ENCODE data around the gene TNFAIP2. TPM values are rescaled to one million over a fixed set of nuclear protein-coding genes. Genes with fewer than 3 reads are reported as not detected.

TNFAIP2 gene
- total and polyA plus RNA-seq, 2 experiments from 2014 or later: 9.9 to 14.1 TPM

DNA sequence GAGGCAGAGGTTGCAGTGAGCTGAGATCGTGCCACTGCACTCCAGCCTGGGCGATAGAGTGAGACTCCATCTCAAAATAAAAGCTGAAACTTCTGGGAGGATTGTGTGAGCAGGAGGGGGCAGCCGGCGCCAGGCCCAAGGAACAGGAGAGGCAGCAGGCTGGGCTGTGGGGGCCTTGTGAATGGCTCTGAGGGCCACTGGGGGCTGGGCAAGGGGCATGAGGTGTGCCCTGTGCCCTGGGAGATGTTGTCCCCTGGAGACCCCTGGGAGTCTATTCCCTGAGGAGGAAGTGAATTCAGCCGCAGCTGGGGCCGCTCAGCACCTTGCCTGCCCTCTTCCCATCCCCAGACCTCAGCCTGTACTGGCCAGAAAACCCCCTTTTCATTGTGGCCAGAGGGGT is 34.3 kb upstream of the TNFAIP2 start:
- H3K27me3 Mint-ChIP-seq (ENCODE audit: insufficient read depth, low read depth, poor library complexity): peaks cover 27% of the 10 kb centered on the region
- H3K9me2 ChIP-seq (ENCODE audit: insufficient read depth): no peaks in the 10 kb centered on the region
- H3K27me3 ChIP-seq (ENCODE audit: insufficient read depth): peaks cover 30% of the 10 kb centered on the region
- no peak overlapping the region for H3K27ac Mint-ChIP-seq
- H3K4me1 Mint-ChIP-seq: peaks cover 6% of the 10 kb centered on the region
- H3K4me1 ChIP-seq (ENCODE audit: insufficient read depth): peaks cover 6% of the 10 kb centered on the region
- no peak overlapping the region for H3K27ac ChIP-seq (ENCODE audit: low read depth)
- no peak overlapping the region for H2AFZ ChIP-seq
- TF ChIP-seq EZH2phosphoT487 (IDR thresholded peaks at IDR 0.05; ENCODE audit: unreplicated experiment) (no peak), ZNF331 (CRISPR knock-in tag; IDR thresholded peaks at IDR 0.05; ENCODE audit: low read depth) (no peak), POLR2AphosphoS5 (IDR thresholded peaks at IDR 0.05; ENCODE audit: low read depth) (no peak), ZNF114 (CRISPR knock-in tag; IDR thresholded peaks at IDR 0.05) (no peak), NANOG (IDR thresholded peaks at IDR 0.05; ENCODE audit: borderline replicate concordance) (no peak), JUNB (IDR thresholded peaks at IDR 0.05; ENCODE audit: unreplicated experiment) (no peak), STAT1 (IDR thresholded peaks at IDR 0.05; ENCODE audit: unreplicated experiment) (no peak), CREB1 (CRISPR knock-in tag; IDR thresholded peaks at IDR 0.05; ENCODE audit: low read depth) (no peak), EZH2 (IDR thresholded peaks at IDR 0.05; ENCODE audit: low read depth, unreplicated experiment) (no peak)
- TF ChIP-seq, protein P1, sequence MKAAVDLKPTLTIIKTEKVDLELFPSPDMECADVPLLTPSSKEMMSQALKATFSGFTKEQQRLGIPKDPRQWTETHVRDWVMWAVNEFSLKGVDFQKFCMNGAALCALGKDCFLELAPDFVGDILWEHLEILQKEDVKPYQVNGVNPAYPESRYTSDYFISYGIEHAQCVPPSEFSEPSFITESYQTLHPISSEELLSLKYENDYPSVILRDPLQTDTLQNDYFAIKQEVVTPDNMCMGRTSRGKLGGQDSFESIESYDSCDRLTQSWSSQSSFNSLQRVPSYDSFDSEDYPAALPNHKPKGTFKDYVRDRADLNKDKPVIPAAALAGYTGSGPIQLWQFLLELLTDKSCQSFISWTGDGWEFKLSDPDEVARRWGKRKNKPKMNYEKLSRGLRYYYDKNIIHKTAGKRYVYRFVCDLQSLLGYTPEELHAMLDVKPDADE (IDR thresholded peaks at IDR 0.05): no peak
- TF ChIP-seq, protein P2, sequence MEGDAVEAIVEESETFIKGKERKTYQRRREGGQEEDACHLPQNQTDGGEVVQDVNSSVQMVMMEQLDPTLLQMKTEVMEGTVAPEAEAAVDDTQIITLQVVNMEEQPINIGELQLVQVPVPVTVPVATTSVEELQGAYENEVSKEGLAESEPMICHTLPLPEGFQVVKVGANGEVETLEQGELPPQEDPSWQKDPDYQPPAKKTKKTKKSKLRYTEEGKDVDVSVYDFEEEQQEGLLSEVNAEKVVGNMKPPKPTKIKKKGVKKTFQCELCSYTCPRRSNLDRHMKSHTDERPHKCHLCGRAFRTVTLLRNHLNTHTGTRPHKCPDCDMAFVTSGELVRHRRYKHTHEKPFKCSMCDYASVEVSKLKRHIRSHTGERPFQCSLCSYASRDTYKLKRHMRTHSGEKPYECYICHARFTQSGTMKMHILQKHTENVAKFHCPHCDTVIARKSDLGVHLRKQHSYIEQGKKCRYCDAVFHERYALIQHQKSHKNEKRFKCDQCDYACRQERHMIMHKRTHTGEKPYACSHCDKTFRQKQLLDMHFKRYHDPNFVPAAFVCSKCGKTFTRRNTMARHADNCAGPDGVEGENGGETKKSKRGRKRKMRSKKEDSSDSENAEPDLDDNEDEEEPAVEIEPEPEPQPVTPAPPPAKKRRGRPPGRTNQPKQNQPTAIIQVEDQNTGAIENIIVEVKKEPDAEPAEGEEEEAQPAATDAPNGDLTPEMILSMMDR (conservative IDR thresholded peaks at IDR 0.05; ENCODE audit: low read depth in 2 of 2): no peak
- TF ChIP-seq, protein P3, sequence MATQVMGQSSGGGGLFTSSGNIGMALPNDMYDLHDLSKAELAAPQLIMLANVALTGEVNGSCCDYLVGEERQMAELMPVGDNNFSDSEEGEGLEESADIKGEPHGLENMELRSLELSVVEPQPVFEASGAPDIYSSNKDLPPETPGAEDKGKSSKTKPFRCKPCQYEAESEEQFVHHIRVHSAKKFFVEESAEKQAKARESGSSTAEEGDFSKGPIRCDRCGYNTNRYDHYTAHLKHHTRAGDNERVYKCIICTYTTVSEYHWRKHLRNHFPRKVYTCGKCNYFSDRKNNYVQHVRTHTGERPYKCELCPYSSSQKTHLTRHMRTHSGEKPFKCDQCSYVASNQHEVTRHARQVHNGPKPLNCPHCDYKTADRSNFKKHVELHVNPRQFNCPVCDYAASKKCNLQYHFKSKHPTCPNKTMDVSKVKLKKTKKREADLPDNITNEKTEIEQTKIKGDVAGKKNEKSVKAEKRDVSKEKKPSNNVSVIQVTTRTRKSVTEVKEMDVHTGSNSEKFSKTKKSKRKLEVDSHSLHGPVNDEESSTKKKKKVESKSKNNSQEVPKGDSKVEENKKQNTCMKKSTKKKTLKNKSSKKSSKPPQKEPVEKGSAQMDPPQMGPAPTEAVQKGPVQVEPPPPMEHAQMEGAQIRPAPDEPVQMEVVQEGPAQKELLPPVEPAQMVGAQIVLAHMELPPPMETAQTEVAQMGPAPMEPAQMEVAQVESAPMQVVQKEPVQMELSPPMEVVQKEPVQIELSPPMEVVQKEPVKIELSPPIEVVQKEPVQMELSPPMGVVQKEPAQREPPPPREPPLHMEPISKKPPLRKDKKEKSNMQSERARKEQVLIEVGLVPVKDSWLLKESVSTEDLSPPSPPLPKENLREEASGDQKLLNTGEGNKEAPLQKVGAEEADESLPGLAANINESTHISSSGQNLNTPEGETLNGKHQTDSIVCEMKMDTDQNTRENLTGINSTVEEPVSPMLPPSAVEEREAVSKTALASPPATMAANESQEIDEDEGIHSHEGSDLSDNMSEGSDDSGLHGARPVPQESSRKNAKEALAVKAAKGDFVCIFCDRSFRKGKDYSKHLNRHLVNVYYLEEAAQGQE (IDR thresholded peaks at IDR 0.05; ENCODE audit: unreplicated experiment): no peak
- TF ChIP-seq, protein P4, sequence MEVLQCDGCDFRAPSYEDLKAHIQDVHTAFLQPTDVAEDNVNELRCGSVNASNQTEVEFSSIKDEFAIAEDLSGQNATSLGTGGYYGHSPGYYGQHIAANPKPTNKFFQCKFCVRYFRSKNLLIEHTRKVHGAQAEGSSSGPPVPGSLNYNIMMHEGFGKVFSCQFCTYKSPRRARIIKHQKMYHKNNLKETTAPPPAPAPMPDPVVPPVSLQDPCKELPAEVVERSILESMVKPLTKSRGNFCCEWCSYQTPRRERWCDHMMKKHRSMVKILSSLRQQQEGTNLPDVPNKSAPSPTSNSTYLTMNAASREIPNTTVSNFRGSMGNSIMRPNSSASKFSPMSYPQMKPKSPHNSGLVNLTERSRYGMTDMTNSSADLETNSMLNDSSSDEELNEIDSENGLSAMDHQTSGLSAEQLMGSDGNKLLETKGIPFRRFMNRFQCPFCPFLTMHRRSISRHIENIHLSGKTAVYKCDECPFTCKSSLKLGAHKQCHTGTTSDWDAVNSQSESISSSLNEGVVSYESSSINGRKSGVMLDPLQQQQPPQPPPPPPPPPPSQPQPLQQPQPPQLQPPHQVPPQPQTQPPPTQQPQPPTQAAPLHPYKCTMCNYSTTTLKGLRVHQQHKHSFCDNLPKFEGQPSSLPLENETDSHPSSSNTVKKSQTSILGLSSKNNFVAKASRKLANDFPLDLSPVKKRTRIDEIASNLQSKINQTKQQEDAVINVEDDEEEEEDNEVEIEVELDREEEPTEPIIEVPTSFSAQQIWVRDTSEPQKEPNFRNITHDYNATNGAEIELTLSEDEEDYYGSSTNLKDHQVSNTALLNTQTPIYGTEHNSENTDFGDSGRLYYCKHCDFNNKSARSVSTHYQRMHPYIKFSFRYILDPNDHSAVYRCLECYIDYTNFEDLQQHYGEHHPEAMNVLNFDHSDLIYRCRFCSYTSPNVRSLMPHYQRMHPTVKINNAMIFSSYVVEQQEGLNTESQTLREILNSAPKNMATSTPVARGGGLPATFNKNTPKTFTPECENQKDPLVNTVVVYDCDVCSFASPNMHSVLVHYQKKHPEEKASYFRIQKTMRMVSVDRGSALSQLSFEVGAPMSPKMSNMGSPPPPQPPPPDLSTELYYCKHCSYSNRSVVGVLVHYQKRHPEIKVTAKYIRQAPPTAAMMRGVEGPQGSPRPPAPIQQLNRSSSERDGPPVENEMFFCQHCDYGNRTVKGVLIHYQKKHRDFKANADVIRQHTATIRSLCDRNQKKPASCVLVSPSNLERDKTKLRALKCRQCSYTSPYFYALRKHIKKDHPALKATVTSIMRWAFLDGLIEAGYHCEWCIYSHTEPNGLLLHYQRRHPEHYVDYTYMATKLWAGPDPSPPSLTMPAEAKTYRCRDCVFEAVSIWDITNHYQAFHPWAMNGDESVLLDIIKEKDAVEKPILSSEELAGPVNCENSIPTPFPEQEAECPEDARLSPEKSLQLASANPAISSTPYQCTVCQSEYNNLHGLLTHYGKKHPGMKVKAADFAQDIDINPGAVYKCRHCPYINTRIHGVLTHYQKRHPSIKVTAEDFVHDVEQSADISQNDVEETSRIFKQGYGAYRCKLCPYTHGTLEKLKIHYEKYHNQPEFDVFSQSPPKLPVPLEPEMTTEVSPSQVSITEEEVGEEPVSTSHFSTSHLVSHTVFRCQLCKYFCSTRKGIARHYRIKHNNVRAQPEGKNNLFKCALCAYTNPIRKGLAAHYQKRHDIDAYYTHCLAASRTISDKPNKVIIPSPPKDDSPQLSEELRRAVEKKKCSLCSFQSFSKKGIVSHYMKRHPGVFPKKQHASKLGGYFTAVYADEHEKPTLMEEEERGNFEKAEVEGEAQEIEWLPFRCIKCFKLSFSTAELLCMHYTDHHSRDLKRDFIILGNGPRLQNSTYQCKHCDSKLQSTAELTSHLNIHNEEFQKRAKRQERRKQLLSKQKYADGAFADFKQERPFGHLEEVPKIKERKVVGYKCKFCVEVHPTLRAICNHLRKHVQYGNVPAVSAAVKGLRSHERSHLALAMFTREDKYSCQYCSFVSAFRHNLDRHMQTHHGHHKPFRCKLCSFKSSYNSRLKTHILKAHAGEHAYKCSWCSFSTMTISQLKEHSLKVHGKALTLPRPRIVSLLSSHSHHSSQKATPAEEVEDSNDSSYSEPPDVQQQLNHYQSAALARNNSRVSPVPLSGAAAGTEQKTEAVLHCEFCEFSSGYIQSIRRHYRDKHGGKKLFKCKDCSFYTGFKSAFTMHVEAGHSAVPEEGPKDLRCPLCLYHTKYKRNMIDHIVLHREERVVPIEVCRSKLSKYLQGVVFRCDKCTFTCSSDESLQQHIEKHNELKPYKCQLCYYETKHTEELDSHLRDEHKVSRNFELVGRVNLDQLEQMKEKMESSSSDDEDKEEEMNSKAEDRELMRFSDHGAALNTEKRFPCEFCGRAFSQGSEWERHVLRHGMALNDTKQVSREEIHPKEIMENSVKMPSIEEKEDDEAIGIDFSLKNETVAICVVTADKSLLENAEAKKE (CRISPR knock-in tag; IDR thresholded peaks at IDR 0.05): no peak
- H3K9me3 Mint-ChIP-seq: no peaks in the 10 kb centered on the region
- H3F3A ChIP-seq (replicated peaks; ENCODE audit: low read depth): 0 out of 2 replicates have a peak, but pooled peaks cover 4% of the 10 kb centered on the region
- DNase-seq (ENCODE audit: low spot score): no peak
- H3K36me3 ChIP-seq (ENCODE audit: insufficient read depth): no peaks in the 10 kb centered on the region
- no peaks in the 10 kb centered on the region for H3K36me3 Mint-ChIP-seq (ENCODE audit: low read depth)
- ATAC-seq: no peak
- no peaks in the 10 kb centered on the region for H4K20me1 ChIP-seq (replicated peaks; ENCODE audit: insufficient read depth)
- no peak overlapping the region for H3K4me3 Mint-ChIP-seq
- no peak overlapping the region for H3K4me3 ChIP-seq
- no peak overlapping the region for H3K4me2 ChIP-seq
- no peaks in the 10 kb centered on the region for H3K79me2 ChIP-seq (replicated peaks; ENCODE audit: insufficient read depth)

Data from GM23338 (cell line).